SK-N-SH treated with all-trans-retinoic acid at 6 μM for 48 hours (cell line): ENCODE data around the gene PTCD3.
A peak's percentile ranks its signal among the peaks of the same experiment; 100 is the strongest.

Experiments
- ATAC-seq: fragments of 200-7000 bp; cut with Tn5 transposase; 3 replicates; pipeline ENCODE4 v1.9.1; 2020; ENCODE audit warnings: mild to moderate bottlenecking, moderate library complexity
- ARNTL ChIP-seq: fragments of 450-650 bp; formaldehyde crosslinking; IDR thresholded peaks from 2 replicates; pipeline ENCODE4 v1.5.0; 2020; ENCODE audit warnings: low read depth, mild to moderate bottlenecking, moderate library complexity, borderline replicate concordance
- CSDC2 ChIP-seq: fragments of 250-450 bp; sonication (Bioruptor Pico); IDR thresholded peaks from 2 replicates; pipeline ENCODE4 v1.5.0; 2020; ENCODE audit warnings: mild to moderate bottlenecking, moderate library complexity
- ESRRG ChIP-seq: fragments of 250-450 bp; sonication (Bioruptor Pico); IDR thresholded peaks from 2 replicates; pipeline ENCODE4 v1.6.1; 2021; ENCODE audit warnings: mild to moderate bottlenecking
- GLIS3 ChIP-seq: fragments of 250-450 bp; sonication (Bioruptor Pico); IDR thresholded peaks from 2 replicates; pipeline ENCODE4 v1.5.0; 2020; ENCODE audit warnings: mild to moderate bottlenecking, moderate library complexity
- ISL1 ChIP-seq: fragments of 250-450 bp; sonication (Bioruptor Pico); IDR thresholded peaks from 2 replicates; pipeline ENCODE4 v2.1.2; 2022; ENCODE audit warnings: mild to moderate bottlenecking, moderate library complexity
- OSR1 ChIP-seq: fragments of 250-450 bp; sonication (Bioruptor Pico); IDR thresholded peaks from 2 replicates; pipeline ENCODE4 v1.8.0; 2022; ENCODE audit warnings: moderate library complexity, mild to moderate bottlenecking, inconsistent platforms
- PPARA ChIP-seq: fragments of 250-450 bp; sonication (Bioruptor Pico); IDR thresholded peaks from 2 replicates; pipeline ENCODE4 v1.5.0; 2020; ENCODE audit warnings: mild to moderate bottlenecking, borderline replicate concordance
- TCF4 ChIP-seq: fragments of 250-450 bp; sonication (Bioruptor Pico); IDR thresholded peaks from 2 replicates; pipeline ENCODE4 v1.8.0; 2021; ENCODE audit warnings: mild to moderate bottlenecking, moderate library complexity, borderline replicate concordance
- TOX ChIP-seq: fragments of 250-450 bp; sonication (Bioruptor Pico); IDR thresholded peaks from 2 replicates; pipeline ENCODE4 v1.8.0; 2021; ENCODE audit warnings: mild to moderate bottlenecking, moderate library complexity, borderline replicate concordance
- ZC3H10 ChIP-seq: fragments of 250-450 bp; sonication (Bioruptor Pico); IDR thresholded peaks from 2 replicates; pipeline ENCODE4 v1.5.1; 2021; ENCODE audit warnings: mild to moderate bottlenecking, moderate library complexity
- ZFP3 ChIP-seq: fragments of 250-450 bp; sonication (Bioruptor Pico); IDR thresholded peaks from 2 replicates; pipeline ENCODE4 v1.5.0; 2020; ENCODE audit warnings: mild to moderate bottlenecking, moderate library complexity
- ZNF565 ChIP-seq: fragments of 450-650 bp; formaldehyde crosslinking; conservative IDR thresholded peaks from 2 replicates; pipeline ENCODE4 v1.5.0; 2020; ENCODE audit warnings: low read depth, mild to moderate bottlenecking, moderate library complexity
- ZNF70 ChIP-seq: fragments of 450-650 bp; formaldehyde crosslinking; IDR thresholded peaks from 2 replicates; pipeline ENCODE4 v1.5.0; 2020; ENCODE audit warnings: mild to moderate bottlenecking, moderate library complexity
- ZNF8 ChIP-seq: fragments of 450-650 bp; formaldehyde crosslinking; IDR thresholded peaks from 2 replicates; pipeline ENCODE4 v1.5.0; 2020; ENCODE audit warnings: mild to moderate bottlenecking, moderate library complexity
- TF ChIP-seq, protein P1 (sequence below): fragments of 250-450 bp; sonication (Bioruptor Pico); IDR thresholded peaks from 2 replicates; pipeline ENCODE4 v1.8.0; 2021; ENCODE audit warnings: low read depth, mild to moderate bottlenecking, moderate library complexity, borderline replicate concordance
- TF ChIP-seq, protein P2 (sequence below): fragments of 250-450 bp; sonication (Bioruptor Pico); IDR thresholded peaks from 2 replicates; pipeline ENCODE4 v1.5.1; 2020; ENCODE audit warnings: low read depth, mild to moderate bottlenecking, moderate library complexity
- TF ChIP-seq, protein P3 (sequence below): fragments of 250-450 bp; sonication (Bioruptor Pico); IDR thresholded peaks from 2 replicates; pipeline ENCODE4 v1.5.1; 2021; ENCODE audit warnings: mild to moderate bottlenecking, moderate library complexity
- TF ChIP-seq, protein P4 (sequence below): fragments of 250-450 bp; sonication (Bioruptor Pico); IDR thresholded peaks from 2 replicates; pipeline ENCODE4 v1.5.0; 2020; ENCODE audit warnings: mild to moderate bottlenecking, moderate library complexity

Gene PTCD3

DNA sequence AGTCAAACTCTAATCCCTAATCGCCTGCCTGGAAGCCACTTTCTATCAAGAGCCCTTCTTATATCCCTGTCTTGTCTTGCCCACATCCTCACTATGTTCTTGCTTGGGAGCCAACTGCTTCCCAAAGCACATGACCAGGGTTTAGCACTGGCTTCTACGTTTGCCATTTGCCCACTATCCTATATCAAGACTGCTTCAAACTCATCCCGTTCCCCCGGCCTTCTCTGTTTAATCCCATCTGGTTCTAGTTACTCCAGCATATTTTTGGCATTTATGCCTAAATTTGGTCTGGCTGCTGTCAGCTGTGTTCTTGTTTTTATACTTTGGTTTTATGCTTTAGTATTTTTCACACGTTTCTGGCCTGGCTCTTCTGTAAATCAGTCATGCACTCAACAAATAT, 40.5 kb upstream of the PTCD3 start (continued):
- TF ChIP-seq CSDC2 (CRISPR knock-in tag) (no peak), ZFP3 (CRISPR knock-in tag) (no peak), TCF4 (CRISPR knock-in tag) (no peak), ESRRG (no peak), PPARA (CRISPR knock-in tag) (no peak)
- TF ChIP-seq, protein P1, sequence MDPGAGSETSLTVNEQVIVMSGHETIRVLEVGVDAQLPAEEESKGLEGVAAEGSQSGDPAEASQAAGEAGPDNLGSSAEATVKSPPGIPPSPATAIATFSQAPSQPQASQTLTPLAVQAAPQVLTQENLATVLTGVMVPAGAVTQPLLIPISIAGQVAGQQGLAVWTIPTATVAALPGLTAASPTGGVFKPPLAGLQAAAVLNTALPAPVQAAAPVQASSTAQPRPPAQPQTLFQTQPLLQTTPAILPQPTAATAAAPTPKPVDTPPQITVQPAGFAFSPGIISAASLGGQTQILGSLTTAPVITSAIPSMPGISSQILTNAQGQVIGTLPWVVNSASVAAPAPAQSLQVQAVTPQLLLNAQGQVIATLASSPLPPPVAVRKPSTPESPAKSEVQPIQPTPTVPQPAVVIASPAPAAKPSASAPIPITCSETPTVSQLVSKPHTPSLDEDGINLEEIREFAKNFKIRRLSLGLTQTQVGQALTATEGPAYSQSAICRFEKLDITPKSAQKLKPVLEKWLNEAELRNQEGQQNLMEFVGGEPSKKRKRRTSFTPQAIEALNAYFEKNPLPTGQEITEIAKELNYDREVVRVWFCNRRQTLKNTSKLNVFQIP (CRISPR knock-in tag) = no peak

DNA sequence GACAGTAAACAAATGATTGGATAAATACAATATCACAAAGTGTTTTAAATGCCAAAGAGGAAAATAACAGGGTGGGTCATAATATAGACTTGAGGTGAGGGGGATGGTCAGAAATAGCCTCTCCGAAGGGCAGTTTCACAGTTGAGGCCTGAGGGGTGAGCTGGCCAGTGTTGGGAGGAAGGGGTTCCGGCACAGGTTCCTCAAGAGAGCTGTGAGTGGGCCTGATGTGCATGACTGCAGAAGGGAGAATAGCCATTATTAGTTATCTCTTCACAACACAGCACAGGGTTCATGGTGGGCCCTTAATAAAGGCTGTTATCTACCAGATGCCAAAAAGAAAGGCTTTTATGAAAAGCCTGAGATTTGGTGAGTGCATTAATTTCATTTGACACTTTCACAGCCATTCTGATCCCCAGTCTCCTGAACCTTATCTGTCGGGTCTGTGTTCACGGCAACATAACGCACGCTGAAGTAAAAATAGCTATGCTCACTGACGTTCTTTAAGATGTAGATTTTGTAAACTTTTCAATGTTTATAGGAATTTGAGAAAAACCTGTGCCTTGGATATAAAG, 39.9 kb upstream of the PTCD3 start:
- TF ChIP-seq TCF4 (CRISPR knock-in tag) (peak; percentile 52), ZFP3 (CRISPR knock-in tag) (no peak), ISL1 (CRISPR knock-in tag) (no peak)
- TF ChIP-seq, protein P2, sequence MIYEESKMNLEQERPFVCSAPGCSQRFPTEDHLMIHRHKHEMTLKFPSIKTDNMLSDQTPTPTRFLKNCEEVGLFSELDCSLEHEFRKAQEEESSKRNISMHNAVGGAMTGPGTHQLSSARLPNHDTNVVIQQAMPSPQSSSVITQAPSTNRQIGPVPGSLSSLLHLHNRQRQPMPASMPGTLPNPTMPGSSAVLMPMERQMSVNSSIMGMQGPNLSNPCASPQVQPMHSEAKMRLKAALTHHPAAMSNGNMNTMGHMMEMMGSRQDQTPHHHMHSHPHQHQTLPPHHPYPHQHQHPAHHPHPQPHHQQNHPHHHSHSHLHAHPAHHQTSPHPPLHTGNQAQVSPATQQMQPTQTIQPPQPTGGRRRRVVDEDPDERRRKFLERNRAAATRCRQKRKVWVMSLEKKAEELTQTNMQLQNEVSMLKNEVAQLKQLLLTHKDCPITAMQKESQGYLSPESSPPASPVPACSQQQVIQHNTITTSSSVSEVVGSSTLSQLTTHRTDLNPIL (CRISPR knock-in tag) = no peak
- TF ChIP-seq, protein P3, sequence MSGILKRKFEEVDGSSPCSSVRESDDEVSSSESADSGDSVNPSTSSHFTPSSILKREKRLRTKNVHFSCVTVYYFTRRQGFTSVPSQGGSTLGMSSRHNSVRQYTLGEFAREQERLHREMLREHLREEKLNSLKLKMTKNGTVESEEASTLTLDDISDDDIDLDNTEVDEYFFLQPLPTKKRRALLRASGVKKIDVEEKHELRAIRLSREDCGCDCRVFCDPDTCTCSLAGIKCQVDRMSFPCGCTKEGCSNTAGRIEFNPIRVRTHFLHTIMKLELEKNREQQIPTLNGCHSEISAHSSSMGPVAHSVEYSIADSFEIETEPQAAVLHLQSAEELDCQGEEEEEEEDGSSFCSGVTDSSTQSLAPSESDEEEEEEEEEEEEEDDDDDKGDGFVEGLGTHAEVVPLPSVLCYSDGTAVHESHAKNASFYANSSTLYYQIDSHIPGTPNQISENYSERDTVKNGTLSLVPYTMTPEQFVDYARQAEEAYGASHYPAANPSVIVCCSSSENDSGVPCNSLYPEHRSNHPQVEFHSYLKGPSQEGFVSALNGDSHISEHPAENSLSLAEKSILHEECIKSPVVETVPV (CRISPR knock-in tag) = 0 out of 2 replicates have a peak, but pooled peaks have one; percentile 13

DNA sequence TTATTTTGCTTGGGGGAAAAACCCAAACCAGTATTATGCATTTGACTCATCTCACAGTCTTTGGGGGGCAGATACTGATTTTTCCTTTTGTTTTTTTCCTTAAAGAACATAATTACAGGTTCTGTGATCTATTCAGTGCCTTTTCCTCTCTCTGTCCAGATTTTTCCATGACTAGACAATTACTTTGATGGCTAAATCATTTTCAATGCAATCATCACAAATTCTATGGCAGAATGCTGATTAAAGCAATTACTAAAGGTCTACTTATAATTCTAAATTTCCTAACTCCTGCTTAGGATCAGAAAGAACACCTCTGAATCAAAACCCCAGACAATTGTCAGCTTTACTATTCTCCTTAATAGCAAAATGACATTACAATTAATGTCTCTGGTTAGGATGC, 39.1 kb upstream of the PTCD3 start:
- TF ChIP-seq TCF4 (CRISPR knock-in tag) = no peak
- TF ChIP-seq, protein P2 (CRISPR knock-in tag) = no peak
- no peak for TF ChIP-seq ZFP3 (CRISPR knock-in tag)
- TF ChIP-seq, all 23 proteins: peak for 0
- ATAC-seq = no peak

More for the DNA sequence above, 39.9 kb upstream of the PTCD3 start:
- ATAC-seq = peak; percentile 58

DNA sequence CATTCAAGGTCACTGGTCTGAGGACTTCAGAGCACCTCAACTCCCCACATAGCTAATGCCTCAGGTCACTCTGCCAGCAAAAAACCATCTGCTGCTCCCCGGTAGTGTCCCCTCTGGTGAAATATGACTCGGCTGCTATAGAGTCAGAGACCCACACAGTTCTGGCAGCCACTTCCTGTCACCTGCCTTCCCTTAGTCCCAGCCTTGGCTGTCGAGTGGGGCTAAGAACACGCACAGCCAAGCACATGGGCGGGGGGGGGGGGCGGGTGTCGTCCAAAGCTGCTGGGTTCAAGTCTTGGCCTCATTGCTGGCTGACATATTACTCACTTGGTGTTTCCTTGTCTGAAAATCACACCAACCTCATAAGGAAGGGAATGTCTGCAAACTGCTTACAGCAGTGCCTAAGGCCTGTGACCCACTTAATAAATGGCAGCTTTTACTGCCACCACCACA, 37.9 kb upstream of the PTCD3 start:
- no peak for ATAC-seq
- TF ChIP-seq TOX (CRISPR knock-in tag) (no peak), CSDC2 (CRISPR knock-in tag) (no peak), ZC3H10 (no peak), ZNF565 (CRISPR knock-in tag) (no peak), ZNF8 (CRISPR knock-in tag) (no peak), ZFP3 (CRISPR knock-in tag) (no peak), OSR1 (no peak), GLIS3 (CRISPR knock-in tag) (no peak), ISL1 (CRISPR knock-in tag) (no peak), TCF4 (CRISPR knock-in tag) (no peak), PPARA (CRISPR knock-in tag) (no peak), ESRRG (no peak), ARNTL (CRISPR knock-in tag) (no peak), ZNF70 (CRISPR knock-in tag) (no peak)
- TF ChIP-seq, protein P4, sequence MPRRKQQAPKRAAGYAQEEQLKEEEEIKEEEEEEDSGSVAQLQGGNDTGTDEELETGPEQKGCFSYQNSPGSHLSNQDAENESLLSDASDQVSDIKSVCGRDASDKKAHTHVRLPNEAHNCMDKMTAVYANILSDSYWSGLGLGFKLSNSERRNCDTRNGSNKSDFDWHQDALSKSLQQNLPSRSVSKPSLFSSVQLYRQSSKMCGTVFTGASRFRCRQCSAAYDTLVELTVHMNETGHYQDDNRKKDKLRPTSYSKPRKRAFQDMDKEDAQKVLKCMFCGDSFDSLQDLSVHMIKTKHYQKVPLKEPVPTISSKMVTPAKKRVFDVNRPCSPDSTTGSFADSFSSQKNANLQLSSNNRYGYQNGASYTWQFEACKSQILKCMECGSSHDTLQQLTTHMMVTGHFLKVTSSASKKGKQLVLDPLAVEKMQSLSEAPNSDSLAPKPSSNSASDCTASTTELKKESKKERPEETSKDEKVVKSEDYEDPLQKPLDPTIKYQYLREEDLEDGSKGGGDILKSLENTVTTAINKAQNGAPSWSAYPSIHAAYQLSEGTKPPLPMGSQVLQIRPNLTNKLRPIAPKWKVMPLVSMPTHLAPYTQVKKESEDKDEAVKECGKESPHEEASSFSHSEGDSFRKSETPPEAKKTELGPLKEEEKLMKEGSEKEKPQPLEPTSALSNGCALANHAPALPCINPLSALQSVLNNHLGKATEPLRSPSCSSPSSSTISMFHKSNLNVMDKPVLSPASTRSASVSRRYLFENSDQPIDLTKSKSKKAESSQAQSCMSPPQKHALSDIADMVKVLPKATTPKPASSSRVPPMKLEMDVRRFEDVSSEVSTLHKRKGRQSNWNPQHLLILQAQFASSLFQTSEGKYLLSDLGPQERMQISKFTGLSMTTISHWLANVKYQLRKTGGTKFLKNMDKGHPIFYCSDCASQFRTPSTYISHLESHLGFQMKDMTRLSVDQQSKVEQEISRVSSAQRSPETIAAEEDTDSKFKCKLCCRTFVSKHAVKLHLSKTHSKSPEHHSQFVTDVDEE (CRISPR knock-in tag) = no peak
